H9 (cell line): Measurements from ENCODE around the gene ZNF444. TPM values are rescaled to one million over a fixed set of nuclear protein-coding genes. Genes with fewer than 3 reads are reported as not detected.

ENCODE experiments used
- DNase-seq: peaks from one replicate; pipeline ENCODE4 v3.0.0-alpha.2; 2017
- H2AFZ ChIP-seq: one replicate; pipeline ENCODE4 v1.6.1; 2013; ENCODE audit warnings: mild to moderate bottlenecking, low read length, control low read depth, moderate library complexity
- H2AK5ac ChIP-seq: 2 replicates; pipeline ENCODE4 v1.6.1; 2013; ENCODE audit warnings: low read length, control low read depth, mixed read lengths; ENCODE audit not compliant: insufficient read length
- H2BK120ac ChIP-seq: one replicate; pipeline ENCODE4 v1.6.1; 2013; ENCODE audit warnings: low read depth, mild to moderate bottlenecking, low read length, control low read depth, inconsistent platforms; ENCODE audit not compliant: poor library complexity, severe bottlenecking
- H2BK12ac ChIP-seq: 2 replicates; pipeline ENCODE4 v1.6.1; 2013; ENCODE audit warnings: low read length, control low read depth, mixed read lengths, low read depth; ENCODE audit not compliant: insufficient read length
- H2BK15ac ChIP-seq: 2 replicates; pipeline ENCODE4 v1.6.1; 2013; ENCODE audit warnings: low read depth, low read length, control low read depth
- H2BK20ac ChIP-seq: one replicate; pipeline ENCODE4 v1.6.1; 2013; ENCODE audit warnings: low read depth, mild to moderate bottlenecking, low read length, control low read depth, inconsistent platforms; ENCODE audit not compliant: poor library complexity, severe bottlenecking
- H2BK5ac ChIP-seq: 2 replicates; pipeline ENCODE4 v1.6.1; 2013; ENCODE audit warnings: low read length, control low read depth, mixed read lengths; ENCODE audit not compliant: insufficient read length
- H3K14ac ChIP-seq: 2 replicates; pipeline ENCODE4 v1.6.1; 2013; ENCODE audit warnings: low read length, control low read depth; ENCODE audit not compliant: insufficient read depth
- H3K18ac ChIP-seq: 2 replicates; pipeline ENCODE4 v1.6.1; 2013; ENCODE audit warnings: low read depth, mild to moderate bottlenecking, mixed read lengths, low read length, control low read depth; ENCODE audit not compliant: insufficient read length
- H3K23ac ChIP-seq: 2 replicates; pipeline ENCODE4 v1.6.1; 2013; ENCODE audit warnings: low read length, control low read depth, mixed read lengths, low read depth; ENCODE audit not compliant: insufficient read length
- H3K23me2 ChIP-seq: 2 replicates; pipeline ENCODE4 v1.6.1; 2013; ENCODE audit warnings: low read depth, mild to moderate bottlenecking, mixed read lengths, low read length, control low read depth; ENCODE audit not compliant: insufficient read length, poor library complexity, severe bottlenecking
- H3K27ac ChIP-seq: 2 replicates; pipeline ENCODE4 v1.5.1; 2013; ENCODE audit warnings: low read length, control low read depth, mixed read lengths, low read depth; ENCODE audit not compliant: insufficient read length
- H3K27me3 ChIP-seq: 2 replicates; pipeline ENCODE4 v1.6.1; 2013; ENCODE audit warnings: low read length, control low read depth, inconsistent platforms; ENCODE audit not compliant: insufficient read depth
- H3K4ac ChIP-seq: 2 replicates; pipeline ENCODE4 v1.6.1; 2013; ENCODE audit warnings: low read depth, mild to moderate bottlenecking, control low read depth, inconsistent platforms, low read length, moderate library complexity
- H3K4me1 ChIP-seq: 2 replicates; pipeline ENCODE4 v1.6.1; 2013; ENCODE audit warnings: low read length, control low read depth, inconsistent platforms; ENCODE audit not compliant: insufficient read depth
- H3K4me2 ChIP-seq: 2 replicates; pipeline ENCODE4 v1.6.1; 2013; ENCODE audit warnings: low read length, control low read depth, mixed read lengths; ENCODE audit not compliant: insufficient read length, insufficient read depth
- H3K56ac ChIP-seq: 2 replicates; pipeline ENCODE4 v1.6.1; 2013; ENCODE audit warnings: low read depth, mild to moderate bottlenecking, mixed read lengths, low read length, control low read depth; ENCODE audit not compliant: insufficient read length
- H3K79me1 ChIP-seq: 2 replicates; pipeline ENCODE4 v1.6.1; 2013; ENCODE audit warnings: low read depth, mild to moderate bottlenecking, moderate library complexity, low read length, control low read depth, inconsistent platforms; ENCODE audit not compliant: insufficient read depth, poor library complexity, severe bottlenecking
- H3K79me2 ChIP-seq: 2 replicates; pipeline ENCODE4 v1.6.1; 2013; ENCODE audit warnings: low read length, control low read depth, inconsistent platforms; ENCODE audit not compliant: insufficient read depth
- H3K9ac ChIP-seq: 2 replicates; pipeline ENCODE4 v1.6.1; 2013; ENCODE audit warnings: low read length, control low read depth, mixed read lengths; ENCODE audit not compliant: insufficient read length; ENCODE audit errors: extremely low read depth
- H3K9me3 ChIP-seq: one replicate; pipeline ENCODE4 v1.6.1; 2013; ENCODE audit warnings: low read depth, low read length, inconsistent platforms; ENCODE audit not compliant: control insufficient read depth
- H3T11ph ChIP-seq: one replicate; pipeline ENCODE4 v1.6.1; 2013; ENCODE audit warnings: mild to moderate bottlenecking, low read length, control low read depth, inconsistent platforms
- H4K20me1 ChIP-seq: one replicate; pipeline ENCODE4 v1.6.1; 2013; ENCODE audit not compliant: control insufficient read depth, insufficient read length, insufficient read depth
- H4K5ac ChIP-seq: 2 replicates; pipeline ENCODE4 v1.6.1; 2013; ENCODE audit warnings: low read depth, mild to moderate bottlenecking, mixed read lengths, low read length, control low read depth; ENCODE audit not compliant: insufficient read length
- H4K8ac ChIP-seq: replicated peaks from 2 replicates; pipeline ENCODE4 v1.6.1; 2013; ENCODE audit warnings: low read length, control low read depth, mixed read lengths, low read depth; ENCODE audit not compliant: insufficient read length
- H4K91ac ChIP-seq: 2 replicates; pipeline ENCODE4 v1.6.1; 2013; ENCODE audit warnings: low read depth, mild to moderate bottlenecking, moderate library complexity, mixed read lengths, low read length, control low read depth; ENCODE audit not compliant: insufficient read length
- H3K27ac Mint-ChIP-seq, 3 experiments: 2 replicates in 2 of 3; 3 replicates in 1 of 3; pipeline ENCODE4 v1.8.0; 2020 to 2021; ENCODE audit warnings: mixed read lengths in 3 of 3, mild to moderate bottlenecking in 1 of 3, moderate library complexity in 1 of 3
- H3K27me3 Mint-ChIP-seq: 2 replicates; pipeline ENCODE4 v1.8.0; 2021; ENCODE audit warnings: low read depth, mild to moderate bottlenecking, moderate library complexity, mixed read lengths
- H3K36me3 Mint-ChIP-seq, 3 experiments: 2 replicates in 2 of 3; 3 replicates in 1 of 3; pipeline ENCODE4 v1.8.0; 2020 to 2021; ENCODE audit warnings: low read depth in 3 of 3, mixed read lengths in 3 of 3; ENCODE audit not compliant: insufficient read depth in 1 of 3
- H3K4me1 Mint-ChIP-seq, 2 experiments: 2 replicates each; pipeline ENCODE4 v1.8.0; 2020; ENCODE audit warnings: mixed read lengths in 2 of 2
- H3K4me3 Mint-ChIP-seq, 2 experiments: 2 replicates in 1 of 2; 3 replicates in 1 of 2; pipeline ENCODE4 v1.8.0; 2020 to 2021; ENCODE audit warnings: mild to moderate bottlenecking in 2 of 2, mixed read lengths in 2 of 2, moderate library complexity in 1 of 2
- H3K9me3 Mint-ChIP-seq, 2 experiments: 2 replicates in 1 of 2; 3 replicates in 1 of 2; pipeline ENCODE4 v1.8.0; 2020; ENCODE audit warnings: mild to moderate bottlenecking in 2 of 2, mixed read lengths in 2 of 2, moderate library complexity in 1 of 2
- WGBS: extraction: QIAGEN DNeasy Blood & Tissue Kit; methylation state at CpG from one replicate; pipeline ENCODE4 v1.1.7; 2013; ENCODE audit warnings: missing lambda C conversion rate, low lambda C conversion rate, mixed read lengths; ENCODE audit not compliant: insufficient read length; ENCODE audit errors: extremely low coverage; 5-methylcytosine and 5-hydroxymethylcytosine counted together
- total RNA-seq: library from RNA; stranded (reverse); gene quantifications from 2 replicates; pipeline ENCODE4 v1.2.1, GENCODE V29; 2021
- TF ChIP-seq, protein P1 (sequence below): fragments of 200-600 bp; sonication (generic); conservative IDR thresholded peaks from 3 replicates; pipeline ENCODE4 v1.8.0; 2021; ENCODE audit warnings: antibody characterized with exemption, mild to moderate bottlenecking

The ZNF444 gene
- total RNA-seq, 1 experiment from 2014 or later: 49.7 TPM

DNA sequence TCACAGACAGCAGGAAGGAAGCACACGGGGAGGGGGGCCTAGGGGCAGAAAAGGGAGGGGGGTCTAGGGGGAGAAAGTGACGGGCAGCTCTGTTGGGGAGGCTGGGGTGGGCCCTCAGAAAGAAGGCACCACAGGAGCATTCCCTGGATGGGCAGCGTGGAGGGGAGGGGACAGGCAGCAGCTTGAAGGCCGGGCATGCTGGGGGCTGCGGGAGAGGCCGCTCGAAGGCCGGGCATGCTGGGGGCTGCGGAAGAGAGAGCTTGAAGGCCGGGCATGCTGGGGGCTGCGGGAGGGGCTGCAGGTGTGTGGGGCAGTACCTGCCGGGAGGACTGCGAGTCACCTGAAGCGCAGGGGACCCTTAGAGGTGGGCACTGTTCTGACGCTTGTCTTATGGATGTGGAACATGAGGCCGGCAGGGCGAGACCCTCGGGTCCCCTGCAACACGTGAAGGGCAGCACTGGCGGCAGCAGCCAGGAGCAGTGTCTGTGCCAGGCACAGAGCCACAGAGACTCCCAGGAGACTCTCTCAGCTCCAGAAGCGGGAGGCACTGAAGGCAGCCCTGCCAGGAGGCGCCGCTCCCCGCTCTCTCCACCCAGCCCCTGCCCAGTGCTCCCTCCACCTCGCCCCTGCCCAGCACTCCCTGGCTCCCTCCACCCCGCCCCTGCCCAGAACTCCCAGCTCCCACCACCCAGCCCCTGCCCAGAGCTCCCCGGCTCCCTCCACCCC, 33.3 kb upstream of the ZNF444 start:
- no CpG with 5 or more reads among the region's 27 CpGs for WGBS
- no peak overlapping the region for H3K9ac ChIP-seq

More for the DNA sequence above, 33.3 kb upstream of the ZNF444 start:
- Histone ChIP-seq H3K18ac (no peak overlapping the region), H2BK20ac (no peak overlapping the region), H3K27me3 (no peaks in the 10 kb centered on the region), H4K20me1 (peaks cover 3% of the 10 kb centered on the region), H2AK5ac (no peak overlapping the region), H3K79me2 (peaks cover 58% of the 10 kb centered on the region; the same call in 1 of the 2 replicates), H4K8ac (no peak overlapping the region), H3K4ac (no peak overlapping the region), H3K14ac (no peak overlapping the region), H3K56ac (no peak overlapping the region), H2BK120ac (no peak overlapping the region), H4K5ac (no peak overlapping the region), H3T11ph (no peak overlapping the region), H2BK15ac (no peak overlapping the region), H3K79me1 (no peaks in the 10 kb centered on the region), H3K4me1 (peaks cover 6% of the 10 kb centered on the region; the same call in 1 of the 2 replicates), H3K27ac (no peak overlapping the region), H2BK5ac (no peak overlapping the region), H3K23me2 (no peaks in the 10 kb centered on the region), H3K23ac (no peak overlapping the region), H3K4me2 (no peak overlapping the region), H2BK12ac (no peak overlapping the region), H4K91ac (no peak overlapping the region), H2AFZ (no peak overlapping the region), H3K9me3 (no peaks in the 10 kb centered on the region)
- TF ChIP-seq, protein P1, sequence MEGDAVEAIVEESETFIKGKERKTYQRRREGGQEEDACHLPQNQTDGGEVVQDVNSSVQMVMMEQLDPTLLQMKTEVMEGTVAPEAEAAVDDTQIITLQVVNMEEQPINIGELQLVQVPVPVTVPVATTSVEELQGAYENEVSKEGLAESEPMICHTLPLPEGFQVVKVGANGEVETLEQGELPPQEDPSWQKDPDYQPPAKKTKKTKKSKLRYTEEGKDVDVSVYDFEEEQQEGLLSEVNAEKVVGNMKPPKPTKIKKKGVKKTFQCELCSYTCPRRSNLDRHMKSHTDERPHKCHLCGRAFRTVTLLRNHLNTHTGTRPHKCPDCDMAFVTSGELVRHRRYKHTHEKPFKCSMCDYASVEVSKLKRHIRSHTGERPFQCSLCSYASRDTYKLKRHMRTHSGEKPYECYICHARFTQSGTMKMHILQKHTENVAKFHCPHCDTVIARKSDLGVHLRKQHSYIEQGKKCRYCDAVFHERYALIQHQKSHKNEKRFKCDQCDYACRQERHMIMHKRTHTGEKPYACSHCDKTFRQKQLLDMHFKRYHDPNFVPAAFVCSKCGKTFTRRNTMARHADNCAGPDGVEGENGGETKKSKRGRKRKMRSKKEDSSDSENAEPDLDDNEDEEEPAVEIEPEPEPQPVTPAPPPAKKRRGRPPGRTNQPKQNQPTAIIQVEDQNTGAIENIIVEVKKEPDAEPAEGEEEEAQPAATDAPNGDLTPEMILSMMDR: no peak
- no peak overlapping the region for H3K4me3 Mint-ChIP-seq
- peaks cover 51 to 65% of the 10 kb centered on the region in 2 experiments for H3K4me1 Mint-ChIP-seq
- no peak for DNase-seq
- no peaks in the 10 kb centered on the region for H3K9me3 Mint-ChIP-seq
- no peaks in the 10 kb centered on the region for H3K27me3 Mint-ChIP-seq
- H3K27ac Mint-ChIP-seq: no peak overlapping the region
- peaks cover 2 to 13% (median 2%) of the 10 kb centered on the region in 3 experiments; a peak in 5 of 7 replicates for H3K36me3 Mint-ChIP-seq
